ENCODE measurements around the gene NRROS.

NRROS gene

DNA sequence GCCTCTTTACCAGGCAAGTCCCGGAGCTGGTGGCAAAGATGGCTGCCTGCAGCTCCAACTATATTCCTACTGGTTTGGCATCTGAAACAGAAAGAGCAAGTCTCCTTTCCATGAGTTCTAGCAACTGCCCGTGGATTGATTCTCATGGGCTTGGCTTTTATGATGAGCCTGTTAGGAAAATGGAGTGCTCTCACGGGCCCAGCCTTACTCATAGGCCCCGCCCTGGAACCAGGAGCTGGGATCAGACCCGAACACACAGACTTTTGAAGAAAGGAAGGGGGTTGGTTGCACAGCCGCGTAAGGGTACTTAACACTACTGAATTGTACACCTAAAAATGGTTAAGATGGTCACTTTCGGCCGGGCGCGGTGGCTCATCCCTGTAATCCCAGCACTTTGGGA, 2.9 kb downstream of the NRROS start:
- Histone ChIP-seq H3K27me3 (ENCODE audit: insufficient read depth, poor library complexity, severe bottlenecking) (peaks cover 16% of the 10 kb centered on the region), H3K9me3 (ENCODE audit: severe bottlenecking) (no peaks in the 10 kb centered on the region), H3K4me1 (ENCODE audit: insufficient read depth, poor library complexity, severe bottlenecking) (peaks cover 6% of the 10 kb centered on the region), H3K27ac (ENCODE audit: poor library complexity, severe bottlenecking) (no peak overlapping the region), H3K4me3 (ENCODE audit: severe bottlenecking) (no peak overlapping the region), H3K36me3 (ENCODE audit: low read depth) (no peaks in the 10 kb centered on the region)
- no peak for TF ChIP-seq CTCF (IDR thresholded peaks at IDR 0.05; ENCODE audit: poor library complexity, severe bottlenecking)
- ATAC-seq (ENCODE audit: low read depth) (no peak), DNase-seq (ENCODE audit: low spot score) (no peak)

DNA sequence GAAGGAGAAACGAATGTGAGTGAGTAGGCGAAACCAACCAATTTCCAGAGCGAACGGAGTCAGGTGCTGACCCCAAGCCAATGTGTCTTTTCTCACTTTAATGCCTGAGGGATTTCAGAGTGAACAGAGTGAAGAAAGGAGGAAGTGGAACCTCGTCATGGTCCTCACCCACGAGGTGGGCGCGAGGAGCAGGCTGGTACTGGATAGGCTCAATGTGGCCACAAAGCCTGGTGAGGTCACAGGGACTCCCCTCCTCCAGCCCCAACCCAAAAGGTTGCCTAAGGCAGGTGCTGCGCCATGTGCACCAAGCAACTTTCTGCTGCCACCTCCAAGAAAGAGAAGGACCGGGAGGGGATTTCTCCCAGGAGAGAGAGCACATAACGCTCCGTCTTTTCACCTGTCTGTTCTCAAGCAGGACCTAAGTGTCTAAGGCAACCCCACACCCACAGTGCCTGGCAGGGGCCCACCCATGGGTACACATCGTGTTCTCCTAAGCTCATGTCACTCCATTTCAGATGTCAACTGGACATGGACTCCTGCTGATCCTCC, 3.8 kb downstream of the NRROS start:
- DNase-seq (ENCODE audit: low spot score), result no peak
- no peak overlapping the region for H3K4me3 ChIP-seq (ENCODE audit: severe bottlenecking)
- no peak for ATAC-seq (ENCODE audit: low read depth)
- H3K27me3 ChIP-seq (ENCODE audit: insufficient read depth, poor library complexity, severe bottlenecking), result peaks cover 16% of the 10 kb centered on the region
- no peaks in the 10 kb centered on the region for H3K9me3 ChIP-seq (ENCODE audit: severe bottlenecking)
- H3K27ac ChIP-seq (ENCODE audit: poor library complexity, severe bottlenecking), result no peak overlapping the region
- no peak for TF ChIP-seq CTCF (IDR thresholded peaks at IDR 0.05; ENCODE audit: poor library complexity, severe bottlenecking)
- peaks cover 6% of the 10 kb centered on the region for H3K4me1 ChIP-seq (ENCODE audit: insufficient read depth, poor library complexity, severe bottlenecking)
- no peaks in the 10 kb centered on the region for H3K36me3 ChIP-seq (ENCODE audit: low read depth)

- TF ChIP-seq CTCF (IDR thresholded peaks at IDR 0.05; ENCODE audit: poor library complexity, severe bottlenecking), result no peak
- ATAC-seq (ENCODE audit: low read depth), result no peak
- DNase-seq (ENCODE audit: low spot score), result no peak
- H3K27me3 ChIP-seq (ENCODE audit: insufficient read depth, poor library complexity, severe bottlenecking), result peaks cover 16% of the 10 kb centered on the region
- no peak overlapping the region for H3K27ac ChIP-seq (ENCODE audit: poor library complexity, severe bottlenecking)
- H3K36me3 ChIP-seq (ENCODE audit: low read depth), result no peaks in the 10 kb centered on the region
- no peaks in the 10 kb centered on the region for H3K9me3 ChIP-seq (ENCODE audit: severe bottlenecking)
- no peak overlapping the region for H3K4me3 ChIP-seq (ENCODE audit: severe bottlenecking)
- peaks cover 6% of the 10 kb centered on the region for H3K4me1 ChIP-seq (ENCODE audit: insufficient read depth, poor library complexity, severe bottlenecking)
Observed at GRCh38 chr3:196643761-196644160, 4.3 kb downstream of the NRROS start.

- Histone ChIP-seq H3K4me3 (ENCODE audit: severe bottlenecking) (no peak overlapping the region), H3K27me3 (ENCODE audit: insufficient read depth, poor library complexity, severe bottlenecking) (peaks cover 2% of the 10 kb centered on the region), H3K4me1 (ENCODE audit: insufficient read depth, poor library complexity, severe bottlenecking) (peaks cover 6% of the 10 kb centered on the region), H3K27ac (ENCODE audit: poor library complexity, severe bottlenecking) (no peak overlapping the region), H3K36me3 (ENCODE audit: low read depth) (no peaks in the 10 kb centered on the region), H3K9me3 (ENCODE audit: severe bottlenecking) (no peaks in the 10 kb centered on the region)
- ATAC-seq (ENCODE audit: low read depth), result no peak
- TF ChIP-seq CTCF (IDR thresholded peaks at IDR 0.05; ENCODE audit: poor library complexity, severe bottlenecking), result no peak
- DNase-seq (ENCODE audit: low spot score), result no peak
Observed at GRCh38 chr3:196645096-196645495, 5.6 kb downstream of the NRROS start.

DNA sequence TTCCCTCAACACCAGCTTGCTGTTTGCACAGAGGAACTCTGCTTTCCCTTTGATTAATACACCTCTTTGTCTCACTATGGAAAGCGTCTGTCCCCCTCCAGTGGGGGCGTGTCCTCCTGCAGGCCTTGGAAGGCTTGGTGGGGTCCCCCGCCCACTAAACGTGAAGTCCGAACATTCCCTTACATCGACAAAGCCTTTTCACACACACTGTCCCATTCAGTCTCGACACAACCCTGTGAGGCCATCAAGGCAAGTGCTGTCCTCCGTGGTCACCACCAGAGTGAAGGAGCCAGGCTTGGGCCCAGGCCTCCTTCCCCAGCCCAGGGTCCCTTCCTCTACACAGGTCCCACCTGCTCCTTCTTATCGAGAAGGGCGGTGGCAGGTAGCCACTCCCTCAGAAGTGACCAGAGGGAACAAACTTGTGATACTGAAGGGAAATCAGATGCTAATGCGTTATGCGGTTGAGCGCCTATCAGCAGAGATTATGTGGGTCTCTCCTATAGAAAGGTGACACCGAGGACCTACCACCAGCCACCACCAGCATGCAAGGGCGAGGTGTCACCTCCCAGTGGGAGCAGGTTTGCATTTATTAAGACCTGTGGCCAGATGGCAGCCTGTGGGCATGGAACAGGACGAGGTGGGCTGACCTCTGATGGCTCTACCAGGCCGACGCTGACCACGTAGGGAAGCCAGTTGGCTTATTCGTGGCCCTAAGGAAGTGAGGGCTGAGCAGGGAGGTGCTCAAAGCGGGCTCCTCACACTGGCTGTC, 6.6 kb downstream of the NRROS start:
- H3K36me3 ChIP-seq (ENCODE audit: low read depth), result no peaks in the 10 kb centered on the region
- peaks cover 10% of the 10 kb centered on the region for H3K4me1 ChIP-seq (ENCODE audit: insufficient read depth, poor library complexity, severe bottlenecking)
- ATAC-seq (ENCODE audit: low read depth) (no peak), DNase-seq (ENCODE audit: low spot score) (no peak)
- no peak for TF ChIP-seq CTCF (IDR thresholded peaks at IDR 0.05; ENCODE audit: poor library complexity, severe bottlenecking)
- no peaks in the 10 kb centered on the region for H3K9me3 ChIP-seq (ENCODE audit: severe bottlenecking)
- no peak overlapping the region for H3K27ac ChIP-seq (ENCODE audit: poor library complexity, severe bottlenecking)
- no peak overlapping the region for H3K4me3 ChIP-seq (ENCODE audit: severe bottlenecking)
- no peaks in the 10 kb centered on the region for H3K27me3 ChIP-seq (ENCODE audit: insufficient read depth, poor library complexity, severe bottlenecking)
